ENCODE results near the gene MUC4.
"Not testable (repeated sequence)": the region's sequence is repeated elsewhere in the genome, so short reads cannot be mapped to it uniquely, and the experiment has no call there.

Gene MUC4

GRCh38 chr3:195823280-195823679 lies 11.6 kb upstream of the MUC4 start:
- TF ChIP-seq CTCF (conservative IDR thresholded peaks at IDR 0.05; ENCODE audit: low read length) = no peak
- no peak for DNase-seq (ENCODE audit: low read depth)
- no peak overlapping the region for H3K4me3 ChIP-seq (ENCODE audit: low read length)

GRCh38 chr3:195822131-195822696 lies 10.5 kb upstream of the MUC4 start:
- H3K4me3 ChIP-seq (ENCODE audit: low read length) = no peak overlapping the region
- no peak for TF ChIP-seq CTCF (conservative IDR thresholded peaks at IDR 0.05; ENCODE audit: low read length)
- no peak for DNase-seq (ENCODE audit: low read depth)

GRCh38 chr3:195821403-195822130 lies 9.8 kb upstream of the MUC4 start:
- H3K4me3 ChIP-seq (ENCODE audit: low read length) = no peak overlapping the region
- no peak for DNase-seq (ENCODE audit: low read depth)
- TF ChIP-seq CTCF (conservative IDR thresholded peaks at IDR 0.05; ENCODE audit: low read length) = no peak

GRCh38 chr3:195820901-195821300 lies 9.2 kb upstream of the MUC4 start:
- no peak for TF ChIP-seq CTCF (conservative IDR thresholded peaks at IDR 0.05; ENCODE audit: low read length)
- no peak overlapping the region for H3K4me3 ChIP-seq (ENCODE audit: low read length)
- no peak for DNase-seq (ENCODE audit: low read depth)

- no peak for DNase-seq (ENCODE audit: low read depth)
- TF ChIP-seq CTCF (conservative IDR thresholded peaks at IDR 0.05; ENCODE audit: low read length) = no peak
- H3K4me3 ChIP-seq (ENCODE audit: low read length) = no peak overlapping the region
These were observed 8.5 kb upstream of the MUC4 start for GRCh38 chr3:195820186-195820585.

GRCh38 chr3:195818301-195818700 lies 6.6 kb upstream of the MUC4 start:
- no peak overlapping the region for H3K4me3 ChIP-seq (ENCODE audit: low read length)
- DNase-seq (ENCODE audit: low read depth) = no peak
- TF ChIP-seq CTCF (conservative IDR thresholded peaks at IDR 0.05; ENCODE audit: low read length) = no peak

GRCh38 chr3:195817578-195818135 lies 5.9 kb upstream of the MUC4 start:
- DNase-seq (ENCODE audit: low read depth) = no peak
- no peak for TF ChIP-seq CTCF (conservative IDR thresholded peaks at IDR 0.05; ENCODE audit: low read length)
- H3K4me3 ChIP-seq (ENCODE audit: low read length) = no peak overlapping the region

- not testable (repeated sequence) for H3K4me3 ChIP-seq (ENCODE audit: low read length); DNase-seq (ENCODE audit: low read depth)
These were observed 4.7 kb upstream of the MUC4 start for GRCh38 chr3:195816276-195816913.

All from AG10803 (cell line).